GM12892 (cell line): Measurements from ENCODE around the gene CEP57L1.
"Not testable (repeated sequence)": the region's sequence is repeated elsewhere in the genome, so short reads cannot be mapped to it uniquely, and the experiment has no call there.

Experiments
- DNase-seq: peaks from one replicate; pipeline ENCODE4 v3.0.0; 2011; ENCODE audit not compliant: insufficient read length
- FAIRE-seq: peaks from 2 replicates; lab custom pipeline; 2011; peaks lifted over from hg19 to GRCh38; lab: Jason Lieb, UNC
- POLR2A ChIP-seq: IDR thresholded peaks from 2 replicates; pipeline ENCODE4 v1.6.1; 2011; ENCODE audit warnings: low read depth, low read length, control low read depth
- POLR2AphosphoS5 ChIP-seq: IDR thresholded peaks from 2 replicates; pipeline ENCODE4 v1.6.1; 2011; ENCODE audit warnings: low read depth, low read length, control low read depth
- TAF1 ChIP-seq: IDR thresholded peaks from 2 replicates; pipeline ENCODE4 v1.6.1; 2011; ENCODE audit warnings: low read depth, mild to moderate bottlenecking, control low read depth, low read length, borderline replicate concordance

CEP57L1 gene

DNA sequence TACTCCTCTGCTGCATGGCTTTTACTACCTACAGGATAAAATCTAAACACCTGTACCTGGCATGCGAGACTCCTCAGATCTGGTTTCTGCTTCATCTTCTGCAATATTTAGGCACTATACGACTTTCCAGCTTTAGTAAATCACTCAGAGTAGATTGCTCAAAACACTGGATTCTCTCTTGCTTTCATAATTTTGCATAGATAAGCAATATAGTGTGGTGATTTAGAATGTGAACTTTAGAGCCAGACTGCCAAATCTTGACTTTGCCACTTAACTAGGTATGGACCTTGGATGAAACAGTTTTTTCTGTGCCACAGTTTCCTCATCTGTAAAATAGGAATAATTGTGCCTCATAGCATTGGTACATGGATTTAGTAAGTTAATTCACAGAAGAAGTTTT, 28.9 kb downstream of the CEP57L1 start:
- DNase-seq = no peak
- TF ChIP-seq TAF1 (no peak), POLR2AphosphoS5 (no peak), POLR2A (no peak)
- no peak for FAIRE-seq

DNA sequence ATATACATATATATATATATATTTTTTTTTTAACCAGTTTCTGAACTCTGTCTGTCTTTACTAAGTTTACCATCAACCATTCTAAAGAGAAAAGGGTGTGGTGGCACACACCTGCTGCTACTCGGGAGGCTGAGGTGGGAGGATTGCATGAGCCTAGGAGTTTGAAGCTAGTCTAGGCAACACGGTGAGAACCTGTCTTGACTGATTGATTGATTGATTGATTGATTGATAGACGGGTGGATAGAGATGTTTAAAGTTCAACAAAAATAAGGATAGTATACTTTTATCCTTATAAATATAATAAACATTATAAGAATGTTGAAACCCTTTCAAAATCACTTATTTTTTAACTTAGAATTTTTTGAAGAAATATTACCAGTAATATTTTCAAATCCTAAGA, 30.2 kb downstream of the CEP57L1 start:
- FAIRE-seq = no peak
- TF ChIP-seq POLR2A (no peak), TAF1 (no peak), POLR2AphosphoS5 (no peak)

DNA sequence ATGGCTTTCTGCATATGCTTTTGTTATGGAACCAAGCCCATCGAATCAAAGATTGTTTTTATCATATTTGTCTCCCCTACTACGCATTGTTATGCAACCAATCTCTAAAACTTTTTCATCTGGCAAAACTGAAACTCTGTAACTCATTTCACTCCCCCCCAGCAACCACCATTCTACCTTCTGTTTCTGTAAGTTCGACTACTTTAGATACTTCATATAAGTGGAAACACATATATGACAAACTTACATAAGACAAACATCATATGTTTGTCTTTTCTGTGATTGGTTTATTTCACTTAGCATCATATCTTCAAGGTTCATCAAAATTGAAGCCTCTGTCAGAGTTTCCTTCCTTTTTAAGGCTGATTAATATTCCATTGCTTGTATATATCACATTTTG, 34.8 kb downstream of the CEP57L1 start:
- TF ChIP-seq POLR2AphosphoS5 (no peak), POLR2A (no peak)
- DNase-seq (no peak), FAIRE-seq (no peak)

More for the DNA sequence above, 30.2 kb downstream of the CEP57L1 start:
- no peak for DNase-seq

DNA sequence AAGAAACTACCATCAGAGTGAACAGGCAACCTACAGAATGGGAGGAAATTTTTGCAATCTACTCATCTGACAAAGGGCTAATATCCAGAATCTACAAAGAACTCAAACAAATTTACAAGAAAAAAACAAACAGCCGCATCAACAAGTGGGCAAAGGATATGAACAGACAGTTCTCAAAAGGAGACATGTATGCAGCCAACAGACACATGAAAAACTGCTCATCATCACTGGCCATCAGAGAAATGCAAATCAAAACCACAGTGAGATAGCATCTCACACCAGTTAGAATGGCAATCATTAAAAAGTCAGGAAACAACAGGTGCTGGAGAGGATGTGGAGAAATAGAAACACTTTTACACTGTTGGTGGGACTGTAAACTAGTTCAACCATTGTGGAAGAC, 40.3 kb downstream of the CEP57L1 start:
- FAIRE-seq, DNase-seq: not testable (repeated sequence)

DNA sequence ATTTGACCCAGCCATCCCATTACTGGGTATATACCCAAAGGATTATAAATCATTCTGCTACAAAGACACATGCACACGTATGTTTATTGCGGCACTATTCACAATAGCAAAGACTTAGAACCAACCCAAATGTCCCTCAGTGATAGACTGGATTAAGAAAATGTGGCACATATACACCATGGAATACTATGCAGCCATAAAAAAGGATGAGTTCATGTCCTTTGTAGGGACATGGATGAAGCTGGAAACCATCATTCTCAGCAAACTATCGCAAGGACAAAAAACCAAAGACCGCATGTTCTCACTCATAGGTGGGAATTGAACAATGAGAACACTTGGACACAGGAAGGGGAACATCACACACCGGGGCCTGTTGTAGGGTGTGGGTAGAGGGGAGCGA, 40.7 kb downstream of the CEP57L1 start:
- DNase-seq, FAIRE-seq: not testable (repeated sequence)

DNA sequence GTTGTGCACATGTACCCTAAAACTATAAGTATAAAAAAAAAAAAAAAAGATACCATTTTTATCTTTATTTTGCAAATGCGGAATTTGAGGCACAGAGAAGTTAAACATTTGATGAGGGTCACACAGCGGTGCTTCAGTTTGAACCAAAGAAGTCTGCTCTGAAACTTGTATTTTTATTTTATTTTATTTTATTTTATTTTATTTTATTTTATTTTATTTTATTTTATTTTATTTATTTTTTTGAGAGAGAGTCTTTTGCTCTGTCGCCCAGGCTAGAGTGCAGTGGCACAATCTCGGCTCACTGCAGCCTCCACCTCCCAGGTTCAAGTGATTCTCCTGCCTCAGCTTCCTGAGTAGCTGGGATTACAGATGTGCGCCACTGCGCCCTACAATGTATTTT, 41.2 kb downstream of the CEP57L1 start:
- DNase-seq, FAIRE-seq: not testable (repeated sequence)

DNA sequence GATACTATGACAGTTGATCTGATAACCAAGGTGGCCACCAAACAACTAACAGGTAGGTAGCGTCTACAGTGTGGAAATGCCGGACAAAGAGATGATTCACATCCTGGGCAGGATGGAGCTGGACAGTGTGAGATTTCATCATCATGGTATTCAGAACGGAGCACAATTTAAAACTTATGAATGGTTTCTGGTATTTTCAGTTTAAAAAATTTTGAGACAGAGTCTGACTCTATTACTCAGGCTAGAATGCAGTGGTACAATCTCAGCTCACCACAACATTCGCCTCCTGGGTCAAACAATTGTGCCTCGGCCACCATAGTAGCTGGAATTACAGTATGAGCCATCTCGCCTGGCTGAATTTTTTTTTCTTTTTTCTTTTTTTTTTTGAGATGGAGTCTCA, 43.8 kb downstream of the CEP57L1 start:
- no peak for DNase-seq

DNA sequence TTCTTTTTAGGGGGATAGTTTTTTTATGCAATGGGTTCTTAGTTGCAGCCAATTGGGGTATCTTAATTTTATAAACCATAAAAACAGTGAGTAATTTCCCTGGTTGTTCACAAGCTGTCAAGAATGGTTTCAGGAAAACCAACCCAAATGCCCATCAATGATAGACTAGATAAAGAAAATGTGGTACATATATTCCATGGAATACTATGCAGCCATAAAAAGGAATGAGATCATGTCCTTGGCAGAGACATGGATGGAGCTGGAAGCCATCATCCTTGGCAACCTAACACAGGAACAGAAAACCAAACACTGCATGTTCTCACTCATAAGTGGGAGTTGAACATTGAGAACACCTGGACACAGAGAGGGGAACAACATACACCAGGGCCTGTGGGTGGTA, 46.8 kb downstream of the CEP57L1 start:
- FAIRE-seq, DNase-seq: not testable (repeated sequence)

More for the DNA sequence above, 43.8 kb downstream of the CEP57L1 start:
- no peak for TF ChIP-seq POLR2AphosphoS5
- no peak for TF ChIP-seq TAF1
- no peak for TF ChIP-seq POLR2A
- FAIRE-seq = no peak

DNA sequence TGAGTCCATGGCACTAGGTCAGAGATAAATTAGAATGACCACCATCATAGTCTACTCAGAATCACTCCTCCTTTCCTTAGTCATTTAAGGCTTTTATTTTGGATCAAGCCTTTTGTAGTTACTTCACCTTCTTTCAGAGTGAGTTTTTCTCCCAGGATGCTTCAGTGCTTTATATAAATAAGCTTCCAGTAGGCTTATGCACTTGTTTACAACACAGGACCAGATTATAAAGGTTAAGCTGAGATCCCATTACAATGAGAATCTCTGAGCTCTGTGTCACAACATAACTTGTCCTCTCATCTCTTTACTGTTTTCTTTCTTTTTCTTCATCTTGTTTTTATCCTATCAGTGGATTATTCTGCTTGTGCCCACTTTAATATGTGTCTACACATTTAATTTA, 47.9 kb downstream of the CEP57L1 start:
- TF ChIP-seq POLR2A (no peak), POLR2AphosphoS5 (no peak), TAF1 (no peak)
- FAIRE-seq (no peak), DNase-seq (no peak)

DNA sequence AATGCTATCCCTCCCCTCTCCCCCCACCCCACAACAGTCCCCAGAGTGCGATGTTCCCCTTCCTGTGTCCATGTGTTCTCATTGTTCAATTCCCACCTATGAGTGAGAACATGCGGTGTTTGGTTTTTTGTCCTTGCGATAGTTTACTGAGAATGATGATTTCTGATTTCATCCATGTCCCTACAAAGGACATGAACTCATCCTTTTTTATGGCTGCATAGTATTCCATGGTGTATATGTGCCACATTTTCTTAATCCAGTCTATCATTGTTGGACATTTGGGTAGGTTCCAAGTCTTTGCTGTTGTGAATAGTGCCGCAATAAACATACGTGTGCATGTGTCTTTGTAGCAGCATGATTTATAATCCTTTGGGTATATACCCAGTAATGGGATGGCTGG, 52.9 kb downstream of the CEP57L1 start:
- FAIRE-seq, DNase-seq: not testable (repeated sequence)

DNA sequence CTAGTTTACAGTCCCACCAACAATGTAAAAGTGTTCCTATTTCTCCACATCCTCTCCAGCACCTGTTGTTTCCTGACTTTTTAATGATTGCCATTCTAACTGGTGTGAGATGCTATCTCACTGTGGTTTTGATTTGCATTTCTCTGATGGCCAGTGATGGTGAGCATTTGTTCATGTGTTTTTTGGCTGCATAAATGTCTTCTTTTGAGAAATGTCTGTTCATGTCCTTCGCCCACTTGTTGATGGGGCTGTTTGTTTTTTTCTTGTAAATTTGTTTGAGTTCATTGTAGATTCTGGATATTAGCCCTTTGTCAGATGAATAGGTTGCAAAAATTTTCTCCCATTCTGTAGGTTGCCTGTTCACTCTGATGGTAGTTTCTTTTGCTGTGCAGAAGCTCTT, 53.4 kb downstream of the CEP57L1 start:
- not testable (repeated sequence) for DNase-seq, FAIRE-seq

DNA sequence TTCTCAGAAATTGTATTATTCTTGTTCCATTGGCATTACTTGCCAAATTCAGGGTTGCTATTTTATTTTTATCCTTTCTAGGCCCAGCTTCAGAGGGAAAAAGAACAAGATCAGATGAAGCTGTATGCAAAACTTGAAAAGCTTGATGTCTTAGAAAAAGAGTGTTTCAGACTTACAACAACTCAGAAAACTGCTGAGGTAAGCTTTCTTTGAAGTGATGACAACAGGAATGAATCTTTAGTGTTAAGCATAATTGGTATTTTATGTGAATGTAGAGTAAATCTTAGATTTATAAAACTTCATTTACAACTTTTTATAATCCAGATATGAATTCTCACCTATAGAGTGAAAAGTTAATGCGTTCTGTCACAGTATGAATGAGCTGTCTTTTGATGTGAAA, 58.4 kb downstream of the CEP57L1 start:
- TF ChIP-seq TAF1 (no peak), POLR2AphosphoS5 (no peak), POLR2A (no peak)
- DNase-seq (no peak), FAIRE-seq (no peak)

DNA sequence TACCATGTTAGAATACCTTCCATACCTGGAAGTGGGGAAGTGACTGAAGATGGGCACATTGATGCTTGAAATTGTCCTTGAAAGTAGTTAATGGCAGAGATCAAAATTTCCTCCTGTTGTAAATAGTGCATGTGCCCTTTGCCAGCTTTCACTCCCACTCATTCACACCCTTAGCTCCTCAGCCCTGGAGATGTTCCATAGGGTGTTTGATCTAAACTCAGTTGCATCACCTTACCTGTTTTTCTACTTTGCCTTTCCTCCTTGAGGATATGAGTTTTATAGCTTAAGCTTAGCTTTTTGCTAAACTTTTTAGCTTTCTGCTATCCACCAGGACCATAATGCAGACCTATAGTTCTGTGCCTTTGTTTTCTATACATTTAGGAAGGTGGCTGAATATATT, 69.0 kb downstream of the CEP57L1 start:
- no peak for FAIRE-seq

DNA sequence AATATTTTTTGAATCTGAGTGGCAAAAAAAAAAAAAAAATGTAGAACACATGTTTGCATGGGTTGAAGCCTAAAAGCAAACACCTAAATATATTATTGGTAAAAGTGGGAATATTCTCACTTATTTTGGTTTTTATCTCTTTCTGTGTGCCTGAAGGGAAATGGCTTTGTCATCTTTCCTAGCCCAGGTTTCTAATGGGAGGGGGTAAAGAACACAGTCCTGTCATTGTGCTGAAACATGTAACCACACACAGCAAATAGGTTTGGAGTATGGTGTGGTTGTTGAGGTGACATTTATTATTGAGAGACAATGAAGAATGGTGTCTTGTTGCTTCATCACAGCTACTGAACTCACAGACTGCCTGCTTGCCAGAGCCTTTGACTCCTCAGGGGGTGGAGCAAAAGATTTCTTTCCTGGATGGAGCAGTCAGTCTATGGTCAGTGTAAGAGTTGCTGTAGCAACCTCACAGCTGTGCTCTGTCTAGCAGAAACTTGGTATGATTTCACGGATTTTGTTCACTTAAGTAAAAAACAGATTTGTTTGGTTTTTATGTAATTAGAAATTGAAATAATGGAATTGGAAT, 70.2 kb downstream of the CEP57L1 start:
- no peak for DNase-seq
- FAIRE-seq = no peak
- no peak for TF ChIP-seq POLR2AphosphoS5
- no peak for TF ChIP-seq TAF1
- no peak for TF ChIP-seq POLR2A

More for the DNA sequence above, 69.0 kb downstream of the CEP57L1 start:
- DNase-seq = no peak
- TF ChIP-seq POLR2AphosphoS5 (no peak), POLR2A (no peak), TAF1 (no peak)
